Measurements from ENCODE around the gene RNF145. TPM values are rescaled to one million over a fixed set of nuclear protein-coding genes. Genes with fewer than 3 reads are reported as not detected.

Gene RNF145
- total and polyA plus RNA-seq, 2 donors, result 39.2 to 60.6 TPM

- Histone ChIP-seq H3K4me1 (ENCODE audit: control insufficient read depth in 2 of 2, insufficient read depth in 2 of 2, low read length in 2 of 2) (no peaks in the 10 kb centered on the region), H3K36me3 (ENCODE audit: control insufficient read depth in 2 of 2, insufficient read depth in 2 of 2, low read length in 1 of 2) (peaks cover 6 to 36% of the 10 kb centered on the region in 2 donors), H3K4me3 (ENCODE audit: low read length in 2 of 2) (no peak overlapping the region), H3K9me3 (ENCODE audit: control insufficient read depth in 2 of 2, insufficient read depth in 1 of 2, low read length in 1 of 2) (no peaks in the 10 kb centered on the region), H3K27me3 (ENCODE audit: control insufficient read depth in 2 of 2, insufficient read depth in 1 of 2, low read length in 1 of 2) (no peaks in the 10 kb centered on the region), H3K27ac (ENCODE audit: low read depth in 1 of 2, low read length in 1 of 2) (peak overlapping the region in 1 of 2 donors; percentile 50)
- DNase-seq (ENCODE audit: low read depth in 6 of 9, low spot score in 9 of 9), result no peak
- 92% methylated on average over 3 of the region's 3 CpGs for WGBS
Observed at GRCh38 chr5:159187719-159188118, 21.6 kb downstream of the RNF145 start.

DNA sequence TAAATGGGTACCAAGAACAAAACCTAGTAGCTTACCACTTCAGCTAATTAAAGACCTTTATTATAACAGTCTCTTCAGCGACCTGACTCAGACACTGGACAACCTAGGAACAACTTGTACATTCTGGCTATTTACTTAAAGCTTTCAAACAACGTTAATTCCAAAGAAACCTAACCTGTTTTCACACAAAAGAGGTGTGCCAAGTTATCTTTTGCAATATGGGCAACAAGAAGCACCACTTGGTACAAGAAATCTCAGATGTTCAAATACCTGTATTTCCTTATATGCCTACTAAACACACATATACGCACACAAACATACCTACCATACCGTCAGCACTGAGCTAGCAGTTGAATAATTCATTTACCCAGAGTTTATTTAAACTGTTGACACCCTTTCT lies 23.0 kb downstream of the RNF145 start:
- no peak for DNase-seq (ENCODE audit: low read depth in 6 of 9, low spot score in 9 of 9)
- Histone ChIP-seq H3K27me3 (ENCODE audit: control insufficient read depth in 2 of 2, insufficient read depth in 1 of 2, low read length in 1 of 2) (no peaks in the 10 kb centered on the region), H3K36me3 (ENCODE audit: control insufficient read depth in 2 of 2, insufficient read depth in 2 of 2, low read length in 1 of 2) (peaks cover 6 to 34% of the 10 kb centered on the region in 2 donors), H3K9me3 (ENCODE audit: control insufficient read depth in 2 of 2, insufficient read depth in 1 of 2, low read length in 1 of 2) (no peaks in the 10 kb centered on the region), H3K4me3 (ENCODE audit: low read length in 2 of 2) (no peak overlapping the region), H3K27ac (ENCODE audit: low read depth in 1 of 2, low read length in 1 of 2) (no peak overlapping the region), H3K4me1 (ENCODE audit: control insufficient read depth in 2 of 2, insufficient read depth in 2 of 2, low read length in 2 of 2) (no peaks in the 10 kb centered on the region)
- 96% methylated on average over 4 of the region's 4 CpGs for WGBS

DNA sequence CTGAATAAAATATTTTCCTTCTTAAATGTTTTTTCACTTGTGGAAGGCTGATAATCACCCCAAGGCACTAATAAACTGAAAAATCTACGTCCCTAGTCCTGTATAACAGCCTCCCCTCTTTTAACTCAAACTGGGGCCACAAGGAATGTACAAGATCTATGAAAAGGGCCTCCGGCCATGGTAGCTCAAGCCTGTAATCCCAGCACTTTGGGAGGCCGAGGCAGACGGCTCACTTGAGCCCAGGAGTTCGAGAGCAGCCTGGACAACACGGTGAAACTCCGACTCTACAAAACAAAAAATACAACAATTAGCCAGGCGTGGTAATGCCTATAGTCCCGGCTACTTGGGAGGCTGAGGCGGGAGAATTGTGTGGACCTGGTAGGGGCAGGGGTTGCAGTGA lies 23.6 kb downstream of the RNF145 start:
- 87% methylated on average over 10 of the region's 10 CpGs for WGBS
- Histone ChIP-seq H3K27ac (ENCODE audit: low read depth in 1 of 2, low read length in 1 of 2) (no peak overlapping the region), H3K27me3 (ENCODE audit: control insufficient read depth in 2 of 2, insufficient read depth in 1 of 2, low read length in 1 of 2) (no peaks in the 10 kb centered on the region), H3K4me3 (ENCODE audit: low read length in 2 of 2) (no peak overlapping the region), H3K36me3 (ENCODE audit: control insufficient read depth in 2 of 2, insufficient read depth in 2 of 2, low read length in 1 of 2) (peaks cover 8 to 35% of the 10 kb centered on the region in 2 donors), H3K4me1 (ENCODE audit: control insufficient read depth in 2 of 2, insufficient read depth in 2 of 2, low read length in 2 of 2) (peaks cover 0 to 3% of the 10 kb centered on the region in 2 donors), H3K9me3 (ENCODE audit: control insufficient read depth in 2 of 2, insufficient read depth in 1 of 2, low read length in 1 of 2) (no peaks in the 10 kb centered on the region)
- no peak for DNase-seq (ENCODE audit: low read depth in 6 of 9, low spot score in 9 of 9)

- DNase-seq (ENCODE audit: low read depth in 6 of 9, low spot score in 9 of 9), result no peak
- H3K27me3 ChIP-seq (ENCODE audit: control insufficient read depth in 2 of 2, insufficient read depth in 1 of 2, low read length in 1 of 2), result no peaks in the 10 kb centered on the region
- H3K36me3 ChIP-seq (ENCODE audit: control insufficient read depth in 2 of 2, insufficient read depth in 2 of 2, low read length in 1 of 2), result peaks cover 12 to 35% of the 10 kb centered on the region in 2 donors
- H3K27ac ChIP-seq (ENCODE audit: low read depth in 1 of 2, low read length in 1 of 2), result no peak overlapping the region
- H3K9me3 ChIP-seq (ENCODE audit: control insufficient read depth in 2 of 2, insufficient read depth in 1 of 2, low read length in 1 of 2), result no peaks in the 10 kb centered on the region
- WGBS, result 95% methylated on average over 4 of the region's 4 CpGs
- H3K4me3 ChIP-seq (ENCODE audit: low read length in 2 of 2), result no peak overlapping the region
- peaks cover 0 to 4% of the 10 kb centered on the region in 2 donors for H3K4me1 ChIP-seq (ENCODE audit: control insufficient read depth in 2 of 2, insufficient read depth in 2 of 2, low read length in 2 of 2)
Observed at GRCh38 chr5:159184858-159185381, 24.4 kb downstream of the RNF145 start.

- Histone ChIP-seq H3K4me1 (ENCODE audit: control insufficient read depth in 2 of 2, insufficient read depth in 2 of 2, low read length in 2 of 2) (peaks cover 0 to 4% of the 10 kb centered on the region in 2 donors), H3K9me3 (ENCODE audit: control insufficient read depth in 2 of 2, insufficient read depth in 1 of 2, low read length in 1 of 2) (no peaks in the 10 kb centered on the region), H3K27me3 (ENCODE audit: control insufficient read depth in 2 of 2, insufficient read depth in 1 of 2, low read length in 1 of 2) (no peaks in the 10 kb centered on the region), H3K27ac (ENCODE audit: low read depth in 1 of 2, low read length in 1 of 2) (no peak overlapping the region), H3K4me3 (ENCODE audit: low read length in 2 of 2) (no peak overlapping the region), H3K36me3 (ENCODE audit: control insufficient read depth in 2 of 2, insufficient read depth in 2 of 2, low read length in 1 of 2) (peaks cover 11 to 32% of the 10 kb centered on the region in 2 donors)
- no peak for DNase-seq (ENCODE audit: low read depth in 6 of 9, low spot score in 9 of 9)
- WGBS, result 99% methylated on average over 3 of the region's 3 CpGs
Observed at GRCh38 chr5:159184236-159184635, 25.1 kb downstream of the RNF145 start.

DNA sequence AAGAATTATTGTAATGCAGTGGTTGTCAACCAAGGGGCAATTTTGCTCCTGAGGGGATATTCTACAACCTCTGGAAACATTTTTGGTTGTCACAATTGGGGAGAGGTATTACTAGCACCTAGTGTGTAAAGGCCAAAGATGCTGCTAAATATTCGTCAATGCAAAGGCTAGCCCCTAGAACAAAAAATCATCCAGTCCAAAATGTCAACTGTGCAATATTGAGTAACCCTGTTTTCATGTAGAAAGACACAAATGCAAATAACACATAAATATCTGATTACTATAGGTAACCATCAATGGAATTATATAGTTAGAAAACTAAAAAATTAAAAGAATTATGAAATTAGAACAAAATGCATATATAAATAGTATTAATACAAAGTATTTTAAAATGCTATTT lies 26.1 kb downstream of the RNF145 start:
- Histone ChIP-seq H3K27me3 (ENCODE audit: control insufficient read depth in 2 of 2, insufficient read depth in 1 of 2, low read length in 1 of 2) (no peaks in the 10 kb centered on the region), H3K36me3 (ENCODE audit: control insufficient read depth in 2 of 2, insufficient read depth in 2 of 2, low read length in 1 of 2) (peaks cover 11 to 31% of the 10 kb centered on the region in 2 donors), H3K4me1 (ENCODE audit: control insufficient read depth in 2 of 2, insufficient read depth in 2 of 2, low read length in 2 of 2) (peaks cover 0 to 4% of the 10 kb centered on the region in 2 donors), H3K9me3 (ENCODE audit: control insufficient read depth in 2 of 2, insufficient read depth in 1 of 2, low read length in 1 of 2) (no peaks in the 10 kb centered on the region), H3K27ac (ENCODE audit: low read depth in 1 of 2, low read length in 1 of 2) (no peak overlapping the region), H3K4me3 (ENCODE audit: low read length in 2 of 2) (no peak overlapping the region)
- no peak for DNase-seq (ENCODE audit: low read depth in 6 of 9, low spot score in 9 of 9)
- WGBS, result 0% methylated on average over 1 of the region's 1 CpG

GRCh38 chr5:159182691-159183090 lies 26.7 kb downstream of the RNF145 start:
- DNase-seq (ENCODE audit: low read depth in 6 of 9, low spot score in 9 of 9), result no peak
- 99% methylated on average over 1 of the region's 1 CpG for WGBS
- no peaks in the 10 kb centered on the region for H3K9me3 ChIP-seq (ENCODE audit: control insufficient read depth in 2 of 2, insufficient read depth in 1 of 2, low read length in 1 of 2)
- H3K27ac ChIP-seq (ENCODE audit: low read depth in 1 of 2, low read length in 1 of 2), result no peak overlapping the region
- H3K27me3 ChIP-seq (ENCODE audit: control insufficient read depth in 2 of 2, insufficient read depth in 1 of 2, low read length in 1 of 2), result no peaks in the 10 kb centered on the region
- no peak overlapping the region for H3K4me3 ChIP-seq (ENCODE audit: low read length in 2 of 2)
- peaks cover 0 to 4% of the 10 kb centered on the region in 2 donors for H3K4me1 ChIP-seq (ENCODE audit: control insufficient read depth in 2 of 2, insufficient read depth in 2 of 2, low read length in 2 of 2)
- peaks cover 11 to 30% of the 10 kb centered on the region in 2 donors for H3K36me3 ChIP-seq (ENCODE audit: control insufficient read depth in 2 of 2, insufficient read depth in 2 of 2, low read length in 1 of 2)

- H3K4me1 ChIP-seq (ENCODE audit: control insufficient read depth in 2 of 2, insufficient read depth in 2 of 2, low read length in 2 of 2), result peaks cover 0 to 4% of the 10 kb centered on the region in 2 donors
- 96% methylated on average over 4 of the region's 4 CpGs for WGBS
- H3K27ac ChIP-seq (ENCODE audit: low read depth in 1 of 2, low read length in 1 of 2), result no peak overlapping the region
- no peaks in the 10 kb centered on the region for H3K9me3 ChIP-seq (ENCODE audit: control insufficient read depth in 2 of 2, insufficient read depth in 1 of 2, low read length in 1 of 2)
- H3K36me3 ChIP-seq (ENCODE audit: control insufficient read depth in 2 of 2, insufficient read depth in 2 of 2, low read length in 1 of 2), result peaks cover 11 to 27% of the 10 kb centered on the region in 2 donors
- DNase-seq (ENCODE audit: low read depth in 6 of 9, low spot score in 9 of 9), result no peak
- no peak overlapping the region for H3K4me3 ChIP-seq (ENCODE audit: low read length in 2 of 2)
- no peaks in the 10 kb centered on the region for H3K27me3 ChIP-seq (ENCODE audit: control insufficient read depth in 2 of 2, insufficient read depth in 1 of 2, low read length in 1 of 2)
Observed at GRCh38 chr5:159181651-159182050, 27.7 kb downstream of the RNF145 start.

GRCh38 chr5:159181152-159181551 lies 28.2 kb downstream of the RNF145 start:
- H3K4me1 ChIP-seq (ENCODE audit: control insufficient read depth in 2 of 2, insufficient read depth in 2 of 2, low read length in 2 of 2), result peaks cover 0 to 4% of the 10 kb centered on the region in 2 donors
- H3K9me3 ChIP-seq (ENCODE audit: control insufficient read depth in 2 of 2, insufficient read depth in 1 of 2, low read length in 1 of 2), result no peaks in the 10 kb centered on the region
- no peak overlapping the region for H3K4me3 ChIP-seq (ENCODE audit: low read length in 2 of 2)
- peak overlapping the region; percentile 27 to 42 for H3K27ac ChIP-seq (ENCODE audit: low read depth in 1 of 2, low read length in 1 of 2)
- DNase-seq (ENCODE audit: low read depth in 6 of 9, low spot score in 9 of 9), result no peak
- H3K36me3 ChIP-seq (ENCODE audit: control insufficient read depth in 2 of 2, insufficient read depth in 2 of 2, low read length in 1 of 2), result peaks cover 11 to 28% of the 10 kb centered on the region in 2 donors
- no peaks in the 10 kb centered on the region for H3K27me3 ChIP-seq (ENCODE audit: control insufficient read depth in 2 of 2, insufficient read depth in 1 of 2, low read length in 1 of 2)
